Stomach (tissue), 4 donors: ENCODE data around the gene SDCBP2.

ENCODE experiments used
- POLR2AphosphoS5 ChIP-seq, 3 donors: sonication (generic); formaldehyde crosslinking; IDR thresholded peaks; one replicate each; pipeline ENCODE4 v1.6.1; 2016; ENCODE audit warnings: antibody characterized with exemption in 3 of 3
- TF ChIP-seq, protein P1 (sequence below), 7 experiments: fragments of 450-650 bp in 4 of 7; fragments of 200-600 bp in 3 of 7; sonication (generic) in 3 of 7; IDR thresholded peaks; one replicate each; pipeline ENCODE4 v1.5.1; 2016 to 2019; ENCODE audit warnings: antibody characterized with exemption in 7 of 7, control low read depth in 2 of 7, mild to moderate bottlenecking in 1 of 7

DNA sequence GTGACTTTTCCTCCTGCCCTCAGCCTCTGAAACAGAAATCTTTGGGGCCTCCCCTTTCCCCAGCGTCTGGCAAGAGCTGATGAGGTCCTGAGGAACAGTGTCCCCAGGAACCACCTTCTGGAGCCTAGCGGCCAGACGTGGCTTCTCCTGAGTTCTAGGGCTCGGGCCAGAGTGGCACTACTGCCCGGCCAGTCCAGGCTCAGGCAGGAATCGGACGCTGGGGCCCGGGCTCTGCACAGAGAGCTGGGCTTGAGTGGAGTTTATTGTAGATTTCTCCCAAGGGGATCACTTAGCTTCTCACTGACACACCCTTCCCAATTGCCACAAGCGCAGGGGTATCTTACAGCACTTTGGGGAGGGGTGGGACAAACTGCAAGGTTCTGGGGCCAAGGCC lies 20.2 kb downstream of the SDCBP2 start:
- TF ChIP-seq, protein P1, sequence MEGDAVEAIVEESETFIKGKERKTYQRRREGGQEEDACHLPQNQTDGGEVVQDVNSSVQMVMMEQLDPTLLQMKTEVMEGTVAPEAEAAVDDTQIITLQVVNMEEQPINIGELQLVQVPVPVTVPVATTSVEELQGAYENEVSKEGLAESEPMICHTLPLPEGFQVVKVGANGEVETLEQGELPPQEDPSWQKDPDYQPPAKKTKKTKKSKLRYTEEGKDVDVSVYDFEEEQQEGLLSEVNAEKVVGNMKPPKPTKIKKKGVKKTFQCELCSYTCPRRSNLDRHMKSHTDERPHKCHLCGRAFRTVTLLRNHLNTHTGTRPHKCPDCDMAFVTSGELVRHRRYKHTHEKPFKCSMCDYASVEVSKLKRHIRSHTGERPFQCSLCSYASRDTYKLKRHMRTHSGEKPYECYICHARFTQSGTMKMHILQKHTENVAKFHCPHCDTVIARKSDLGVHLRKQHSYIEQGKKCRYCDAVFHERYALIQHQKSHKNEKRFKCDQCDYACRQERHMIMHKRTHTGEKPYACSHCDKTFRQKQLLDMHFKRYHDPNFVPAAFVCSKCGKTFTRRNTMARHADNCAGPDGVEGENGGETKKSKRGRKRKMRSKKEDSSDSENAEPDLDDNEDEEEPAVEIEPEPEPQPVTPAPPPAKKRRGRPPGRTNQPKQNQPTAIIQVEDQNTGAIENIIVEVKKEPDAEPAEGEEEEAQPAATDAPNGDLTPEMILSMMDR (IDR thresholded peaks at IDR 0.05) = no peak
- no peak for TF ChIP-seq POLR2AphosphoS5 (IDR thresholded peaks at IDR 0.05)
